GM18870 (cell line): ENCODE results near the gene PAPLN.

Experiments used
- ATAC-seq: cut with Tn5 transposase; IDR thresholded peaks from one replicate; pipeline ENCODE4 v1.9.1; 2021; ENCODE audit warnings: moderate library complexity; ENCODE audit not compliant: unreplicated experiment

Gene PAPLN

GRCh38 chr14:73243748-73244147, 6.4 kb downstream of the PAPLN start:
- ATAC-seq, result no peak

- ATAC-seq, result no peak
Measured at GRCh38 chr14:73244541-73245290, 7.4 kb downstream of the PAPLN start.

GRCh38 chr14:73245480-73246325, 8.4 kb downstream of the PAPLN start:
- no peak for ATAC-seq

- ATAC-seq, result no peak
Measured at GRCh38 chr14:73246387-73247150, 9.3 kb downstream of the PAPLN start.

- ATAC-seq, result no peak
Measured at GRCh38 chr14:73248108-73248868, 11.0 kb downstream of the PAPLN start.

- no peak for ATAC-seq
Measured at GRCh38 chr14:73249108-73249507, 11.8 kb downstream of the PAPLN start.

- ATAC-seq, result no peak
Measured at GRCh38 chr14:73249564-73250316, 12.4 kb downstream of the PAPLN start.

- ATAC-seq, result no peak
Measured at GRCh38 chr14:73250317-73250713, 13.0 kb downstream of the PAPLN start.

GRCh38 chr14:73250781-73251500, 13.6 kb downstream of the PAPLN start:
- no peak for ATAC-seq

GRCh38 chr14:73251516-73252215, 14.4 kb downstream of the PAPLN start:
- no peak for ATAC-seq

GRCh38 chr14:73252491-73253322, 15.4 kb downstream of the PAPLN start:
- no peak for ATAC-seq

- no peak for ATAC-seq
Measured at GRCh38 chr14:73253323-73253610, 16.0 kb downstream of the PAPLN start.

- no peak for ATAC-seq
Measured at GRCh38 chr14:73253721-73254120, 16.4 kb downstream of the PAPLN start.

GRCh38 chr14:73254247-73255004, 17.1 kb downstream of the PAPLN start:
- no peak for ATAC-seq

- no peak for ATAC-seq
Measured at GRCh38 chr14:73255005-73255400, 17.7 kb downstream of the PAPLN start.

- no peak for ATAC-seq
Measured at GRCh38 chr14:73255693-73256225, 18.5 kb downstream of the PAPLN start.

GRCh38 chr14:73258076-73258475, 20.8 kb downstream of the PAPLN start:
- ATAC-seq, result no peak
